BLaER1 treated with 17β-estradiol and CSF1 and Interleukin-3, amounts not matched to agents 10 nM and 100 nM (cell line): ENCODE measurements around the gene LAGE3.

ENCODE experiments used
- H3K27ac ChIP-seq, 11 experiments: shearing (Covaris generic); formaldehyde crosslinking; 2 replicates each; pipeline ENCODE4 v1.8.1; 2022
- H3K27me3 ChIP-seq, 11 experiments: shearing (Covaris generic); formaldehyde crosslinking; 2 replicates each; pipeline ENCODE4 v1.8.1; 2022
- H3K36me3 ChIP-seq, 11 experiments: shearing (Covaris generic); formaldehyde crosslinking; 2 replicates each; pipeline ENCODE4 v1.8.1; 2022
- H3K4me1 ChIP-seq, 10 experiments: shearing (Covaris generic); formaldehyde crosslinking; 2 replicates each; pipeline ENCODE4 v1.8.1; 2022
- H3K4me2 ChIP-seq, 11 experiments: shearing (Covaris generic); formaldehyde crosslinking; 2 replicates each; pipeline ENCODE4 v1.8.1; 2022
- H3K4me3 ChIP-seq, 10 experiments: shearing (Covaris generic); formaldehyde crosslinking; 2 replicates each; pipeline ENCODE4 v1.8.1; 2022
- H3K9ac ChIP-seq, 11 experiments: shearing (Covaris generic); formaldehyde crosslinking; 2 replicates each; pipeline ENCODE4 v1.8.1; 2022
- H3K9me3 ChIP-seq, 11 experiments: shearing (Covaris generic); formaldehyde crosslinking; replicated peaks in 1 of 11; 2 replicates each; pipeline ENCODE4 v1.8.1; 2022
- H4K20me1 ChIP-seq, 11 experiments: shearing (Covaris generic); formaldehyde crosslinking; 2 replicates each; pipeline ENCODE4 v1.8.1; 2022
- Cebpa-rat ChIP-seq, 11 experiments: shearing (Covaris generic); IDR thresholded peaks; 2 replicates each; pipeline ENCODE4 v1.8.1; 2022

The LAGE3 gene

DNA sequence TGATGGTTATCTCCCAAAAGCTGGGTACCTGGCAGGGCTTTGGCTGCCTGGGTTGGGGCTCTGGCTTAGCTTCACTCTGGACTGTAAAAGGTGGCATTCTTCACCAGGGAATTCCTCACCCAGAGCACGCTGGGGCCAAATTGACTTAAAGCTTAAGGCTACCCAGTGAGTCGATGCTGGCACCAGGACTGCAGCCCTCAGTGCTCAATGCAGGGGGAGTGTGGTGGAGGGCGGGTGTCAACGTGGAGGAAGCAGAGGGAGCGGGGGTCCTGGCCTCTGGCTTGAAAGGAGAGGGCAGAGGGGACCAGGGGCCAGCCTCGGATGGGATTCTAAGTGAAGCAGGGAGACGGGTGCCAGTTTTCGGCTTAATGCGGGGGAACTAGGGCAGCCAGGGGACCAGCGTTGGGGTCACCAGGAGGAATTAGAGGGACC lies 35.6 kb downstream of the LAGE3 start:
- TF ChIP-seq Cebpa-rat (IDR thresholded peaks at IDR 0.05) = no peak
- H3K36me3 ChIP-seq = peaks cover 10 to 67% (median 33%) of the 10 kb centered on the region in 11 experiments; a peak in 16 of 22 replicates
- peak overlapping the region; percentile 68 to 91 (median 86) for H3K4me2 ChIP-seq
- H4K20me1 ChIP-seq = peaks cover 14 to 82% (median 39%) of the 10 kb centered on the region in 11 experiments; a peak in 20 of 22 replicates
- peaks cover 15 to 40% (median 27%) of the 10 kb centered on the region in 10 experiments; a peak in 19 of 20 replicates for H3K4me1 ChIP-seq
- H3K27me3 ChIP-seq = peaks cover 2 to 71% (median 38%) of the 10 kb centered on the region in 11 experiments; a peak in 18 of 22 replicates
- H3K9ac ChIP-seq = peak overlapping the region; percentile 69 to 86 (median 79); a peak in 20 of 22 replicates
- peaks cover 0 to 18% (median 5%) of the 10 kb centered on the region in 11 experiments; a peak in 7 of 22 replicates for H3K9me3 ChIP-seq
- peak overlapping the region in 8 of 11 experiments; percentile 28 to 71 (median 39); a peak in 9 of 22 replicates for H3K27ac ChIP-seq
- H3K4me3 ChIP-seq = peak overlapping the region; percentile 60 to 73 (median 67)

GRCh38 chrX:154441984-154442707 lies 36.9 kb downstream of the LAGE3 start:
- Histone ChIP-seq H3K9ac (no peak overlapping the region), H3K9me3 (peaks cover 0 to 30% (median 12%) of the 10 kb centered on the region in 11 experiments; a peak in 12 of 22 replicates), H3K27me3 (peaks cover 0 to 58% (median 25%) of the 10 kb centered on the region in 11 experiments; a peak in 15 of 22 replicates), H3K36me3 (peaks cover 10 to 53% (median 30%) of the 10 kb centered on the region in 11 experiments; a peak in 14 of 22 replicates), H4K20me1 (peaks cover 7 to 76% (median 48%) of the 10 kb centered on the region in 11 experiments; a peak in 20 of 22 replicates), H3K27ac (no peak overlapping the region), H3K4me2 (no peak overlapping the region), H3K4me1 (peaks cover 22 to 44% (median 34%) of the 10 kb centered on the region in 10 experiments; a peak in 19 of 20 replicates), H3K4me3 (no peak overlapping the region)
- no peak for TF ChIP-seq Cebpa-rat (IDR thresholded peaks at IDR 0.05)

- Histone ChIP-seq H3K4me1 (peaks cover 22 to 41% (median 31%) of the 10 kb centered on the region in 10 experiments; a peak in 19 of 20 replicates), H3K9me3 (peaks cover 0 to 33% (median 12%) of the 10 kb centered on the region in 11 experiments; a peak in 12 of 22 replicates), H3K4me2 (no peak overlapping the region), H3K27me3 (peaks cover 0 to 52% (median 19%) of the 10 kb centered on the region in 11 experiments; a peak in 15 of 22 replicates), H3K9ac (no peak overlapping the region), H4K20me1 (peaks cover 7 to 70% (median 46%) of the 10 kb centered on the region in 11 experiments; a peak in 20 of 22 replicates), H3K27ac (no peak overlapping the region), H3K4me3 (no peak overlapping the region), H3K36me3 (peaks cover 10 to 47% (median 25%) of the 10 kb centered on the region in 11 experiments; a peak in 14 of 22 replicates)
- no peak for TF ChIP-seq Cebpa-rat (IDR thresholded peaks at IDR 0.05)
Observed at GRCh38 chrX:154441564-154441963, 37.5 kb downstream of the LAGE3 start.

GRCh38 chrX:154440623-154441357 lies 38.3 kb downstream of the LAGE3 start:
- H3K27me3 ChIP-seq = peaks cover 0 to 44% (median 11%) of the 10 kb centered on the region in 11 experiments; a peak in 15 of 22 replicates
- H4K20me1 ChIP-seq = peaks cover 3 to 68% (median 43%) of the 10 kb centered on the region in 11 experiments; a peak in 19 of 22 replicates
- no peak overlapping the region for H3K4me3 ChIP-seq
- H3K27ac ChIP-seq = no peak overlapping the region
- no peak overlapping the region for H3K4me2 ChIP-seq
- peaks cover 0 to 37% (median 12%) of the 10 kb centered on the region in 11 experiments; a peak in 12 of 22 replicates for H3K9me3 ChIP-seq
- peaks cover 10 to 46% (median 24%) of the 10 kb centered on the region in 11 experiments; a peak in 14 of 22 replicates for H3K36me3 ChIP-seq
- no peak overlapping the region for H3K9ac ChIP-seq
- no peak for TF ChIP-seq Cebpa-rat (IDR thresholded peaks at IDR 0.05)
- peaks cover 21 to 42% (median 33%) of the 10 kb centered on the region in 10 experiments; a peak in 19 of 20 replicates for H3K4me1 ChIP-seq

DNA sequence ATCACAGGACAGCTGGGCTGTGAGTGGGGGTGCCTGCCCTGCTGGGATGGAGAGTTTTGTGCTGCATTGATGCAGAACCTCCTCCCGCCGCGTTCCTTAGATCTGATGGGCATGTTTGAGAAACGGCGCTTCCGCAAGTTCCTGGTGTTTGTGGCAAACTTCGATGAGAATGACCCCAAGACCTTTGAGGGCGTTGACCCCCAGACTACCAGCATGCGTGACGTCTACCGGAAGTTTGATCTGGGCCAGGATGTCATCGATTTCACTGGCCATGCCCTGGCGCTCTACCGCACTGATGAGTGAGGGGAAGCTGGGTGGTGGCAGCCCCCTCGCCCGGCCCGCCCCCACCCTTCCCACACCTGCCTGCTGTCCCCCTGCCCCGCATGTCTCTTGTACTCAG lies 39.2 kb downstream of the LAGE3 start:
- H3K36me3 ChIP-seq = peaks cover 14 to 54% (median 33%) of the 10 kb centered on the region in 11 experiments; a peak in 18 of 22 replicates

GRCh38 chrX:154437971-154438893 lies 40.8 kb downstream of the LAGE3 start:
- Histone ChIP-seq H3K9me3 (peaks cover 0 to 30% (median 12%) of the 10 kb centered on the region in 11 experiments; a peak in 12 of 22 replicates), H3K36me3 (peaks cover 22 to 70% (median 48%) of the 10 kb centered on the region in 11 experiments; a peak in 20 of 22 replicates), H3K9ac (peak overlapping the region; percentile 73 to 89 (median 82)), H3K4me1 (peaks cover 13 to 29% (median 20%) of the 10 kb centered on the region in 10 experiments; a peak in 18 of 20 replicates), H3K4me2 (peak overlapping the region; percentile 79 to 90 (median 86)), H3K4me3 (peak overlapping the region; percentile 66 to 83 (median 77)), H4K20me1 (peaks cover 5 to 79% (median 49%) of the 10 kb centered on the region in 11 experiments; a peak in 20 of 22 replicates), H3K27ac (peak overlapping the region in 7 of 11 experiments; percentile 22 to 89 (median 55); a peak in 12 of 22 replicates), H3K27me3 (peaks cover 3 to 51% (median 23%) of the 10 kb centered on the region in 11 experiments; a peak in 16 of 22 replicates)
- TF ChIP-seq Cebpa-rat (IDR thresholded peaks at IDR 0.05) = no peak

More for the DNA sequence above, 39.2 kb downstream of the LAGE3 start:
- Histone ChIP-seq H3K27me3 (peaks cover 0 to 44% (median 16%) of the 10 kb centered on the region in 11 experiments; a peak in 15 of 22 replicates), H3K27ac (no peak overlapping the region), H3K9me3 (peaks cover 0 to 33% (median 12%) of the 10 kb centered on the region in 11 experiments; a peak in 12 of 22 replicates), H3K4me1 (peaks cover 19 to 36% (median 28%) of the 10 kb centered on the region in 10 experiments; a peak in 18 of 20 replicates), H4K20me1 (peaks cover 0 to 69% (median 43%) of the 10 kb centered on the region in 11 experiments; a peak in 19 of 22 replicates), H3K9ac (no peak overlapping the region), H3K4me2 (no peak overlapping the region), H3K4me3 (no peak overlapping the region)
- no peak for TF ChIP-seq Cebpa-rat (IDR thresholded peaks at IDR 0.05)
